H1 (cell line): ENCODE results near the gene P2RX7. TPM values are rescaled to one million over a fixed set of nuclear protein-coding genes. Genes with fewer than 3 reads are reported as not detected.

Experiments used
- CTCF ChIA-PET: fragments of 300-600 bp; sonication (Branson Sonifier 250); formaldehyde crosslinking; loops from one replicate; lab custom pipeline; 2021; ENCODE audit not compliant: partially characterized antibody; lab: Charles Lee
- POLR2A ChIA-PET: fragments of 300-600 bp; sonication (Branson Sonifier 250); formaldehyde crosslinking; loops from one replicate; lab custom pipeline; 2021; ENCODE audit warnings: inconsistent platforms; ENCODE audit not compliant: partially characterized antibody; lab: Charles Lee
- DNase-seq, 2 experiments: peaks; one replicate each; pipeline versions ENCODE4 v3.0.0 to v3.0.0-alpha.2; 2010 to 2022; ENCODE audit warnings: low spot score in 2 of 2, low read depth in 1 of 2, mixed read lengths in 1 of 2
- FAIRE-seq: peaks from 2 replicates; lab custom pipeline; 2011; peaks lifted over from hg19 to GRCh38; lab: Jason Lieb, UNC
- H2AFZ ChIP-seq: 2 replicates; pipeline ENCODE4 v1.8.1; 2012; ENCODE audit warnings: low read length, inconsistent platforms
- H2AK5ac ChIP-seq: 2 replicates; pipeline ENCODE4 v1.6.1; 2013; ENCODE audit warnings: low read depth, low read length
- H2BK120ac ChIP-seq: replicated peaks from 2 replicates; pipeline ENCODE3; 2013; ENCODE audit warnings: low read depth, low read length, inconsistent platforms
- H2BK12ac ChIP-seq: 2 replicates; pipeline ENCODE4 v1.6.1; 2013; ENCODE audit warnings: low read depth, low read length
- H2BK15ac ChIP-seq: 2 replicates; pipeline ENCODE4 v1.6.1; 2013; ENCODE audit warnings: low read length
- H2BK20ac ChIP-seq: 2 replicates; pipeline ENCODE4 v1.6.1; 2013; ENCODE audit warnings: low read length
- H2BK5ac ChIP-seq: 2 replicates; pipeline ENCODE4 v1.6.1; 2013; ENCODE audit warnings: low read depth, low read length
- H3K14ac ChIP-seq: 2 replicates; pipeline ENCODE4 v1.6.1; 2013; ENCODE audit warnings: inconsistent platforms; ENCODE audit not compliant: insufficient read length
- H3K18ac ChIP-seq: 2 replicates; pipeline ENCODE4 v1.6.1; 2013; ENCODE audit warnings: low read length; ENCODE audit errors: extremely low read depth
- H3K23ac ChIP-seq: 2 replicates; pipeline ENCODE4 v1.6.1; 2013; ENCODE audit warnings: inconsistent platforms; ENCODE audit not compliant: insufficient read length
- H3K23me2 ChIP-seq: 2 replicates; pipeline ENCODE4 v1.6.1; 2013; ENCODE audit warnings: low read depth, low read length
- H3K27ac ChIP-seq: 2 replicates; pipeline ENCODE4 v1.6.1; 2011; ENCODE audit warnings: low read depth, low read length, inconsistent platforms
- H3K27me3 ChIP-seq, 4 experiments: replicated peaks in 1 of 4; 1 replicate in 1 of 4; 2 replicates in 3 of 4; pipeline versions ENCODE4 v1.6.1 to v1.8.1; 2011 to 2013; ENCODE audit warnings: low read length in 3 of 4, mild to moderate bottlenecking in 3 of 4, inconsistent platforms in 2 of 4, mixed read lengths in 2 of 4, moderate library complexity in 1 of 4; ENCODE audit not compliant: control insufficient read depth in 3 of 4, insufficient read depth in 3 of 4; ENCODE audit errors: extremely low read depth in 1 of 4
- H3K36me3 ChIP-seq, 4 experiments: 2 replicates each; pipeline versions ENCODE4 v1.6.1 to v1.8.1; 2011 to 2013; ENCODE audit warnings: mild to moderate bottlenecking in 4 of 4, low read length in 3 of 4, moderate library complexity in 2 of 4, control low read depth in 1 of 4, inconsistent platforms in 1 of 4; ENCODE audit not compliant: insufficient read depth in 4 of 4, control insufficient read depth in 2 of 4
- H3K4ac ChIP-seq: replicated peaks from 2 replicates; pipeline ENCODE3; 2013; ENCODE audit warnings: low read length, low read depth, mixed read lengths, inconsistent platforms; ENCODE audit not compliant: insufficient read length
- H3K4me1 ChIP-seq, 4 experiments: replicated peaks in 1 of 4; 1 replicate in 1 of 4; 2 replicates in 3 of 4; pipeline versions ENCODE4 v1.6.1 to v1.8.1; 2011 to 2013; ENCODE audit warnings: low read length in 3 of 4, inconsistent platforms in 2 of 4, mixed read lengths in 1 of 4; ENCODE audit not compliant: insufficient read depth in 4 of 4, control insufficient read depth in 3 of 4
- H3K4me2 ChIP-seq, 2 experiments: 2 replicates each; pipeline versions ENCODE4 v1.6.1 to v1.8.1; 2011 to 2013; ENCODE audit warnings: low read depth in 2 of 2, low read length in 2 of 2, control low read depth in 1 of 2, inconsistent platforms in 1 of 2, mild to moderate bottlenecking in 1 of 2; ENCODE audit not compliant: insufficient read depth in 1 of 2
- H3K4me3 ChIP-seq, 4 experiments: fragments of 200-600, 300-600 bp in 1 of 4; sonication (generic), shearing (Covaris generic), sonication (Bioruptor Twin) in 1 of 4; 2 replicates each; pipeline versions ENCODE4 v1.5.1 to v1.8.1; 2011 to 2016; ENCODE audit warnings: low read length in 4 of 4, low read depth in 3 of 4, control low read depth in 2 of 4, inconsistent platforms in 2 of 4, mild to moderate bottlenecking in 2 of 4, mixed read lengths in 1 of 4, moderate library complexity in 1 of 4; ENCODE audit not compliant: insufficient read depth in 2 of 4; ENCODE audit errors: extremely low read depth in 1 of 4
- H3K56ac ChIP-seq: replicated peaks from 2 replicates; pipeline ENCODE3; 2013; ENCODE audit warnings: low read depth, mild to moderate bottlenecking, mixed read lengths, low read length, inconsistent platforms; ENCODE audit not compliant: insufficient read length
- H3K79me1 ChIP-seq: 2 replicates; pipeline ENCODE4 v1.6.1; 2013; ENCODE audit warnings: low read depth, low read length, control low read depth
- H3K79me2 ChIP-seq, 2 experiments: 2 replicates each; pipeline versions ENCODE4 v1.6.1 to v1.8.1; 2012 to 2013; ENCODE audit warnings: low read length in 2 of 2, mild to moderate bottlenecking in 2 of 2, inconsistent platforms in 1 of 2; ENCODE audit not compliant: insufficient read depth in 2 of 2, control insufficient read depth in 1 of 2
- H3K9ac ChIP-seq, 4 experiments: replicated peaks in 1 of 4; 1 replicate in 1 of 4; 2 replicates in 3 of 4; pipeline versions ENCODE4 v1.6.1 to v1.8.1; 2011 to 2013; ENCODE audit warnings: low read depth in 3 of 4, low read length in 3 of 4, control low read depth in 2 of 4, mild to moderate bottlenecking in 2 of 4, moderate library complexity in 2 of 4, inconsistent platforms in 1 of 4; ENCODE audit errors: extremely low read depth in 1 of 4
- H3K9me3 ChIP-seq, 2 experiments: 2 replicates each; pipeline versions ENCODE4 v1.6.1 to v1.8.1; 2012 to 2013; ENCODE audit warnings: mild to moderate bottlenecking in 2 of 2, moderate library complexity in 2 of 2, control low read depth in 1 of 2, inconsistent platforms in 1 of 2, low read depth in 1 of 2, low read length in 1 of 2, mixed read lengths in 1 of 2; ENCODE audit not compliant: insufficient read depth in 2 of 2
- H4K20me1 ChIP-seq, 2 experiments: replicated peaks in 1 of 2; 2 replicates each; pipeline versions ENCODE3 to v1.8.1; 2011 to 2013; ENCODE audit warnings: inconsistent platforms in 2 of 2, low read length in 2 of 2, mild to moderate bottlenecking in 1 of 2; ENCODE audit not compliant: insufficient read depth in 2 of 2, control insufficient read depth in 1 of 2
- H4K5ac ChIP-seq: 2 replicates; pipeline ENCODE4 v1.6.1; 2013; ENCODE audit warnings: low read length, low read depth, mixed read lengths, inconsistent platforms; ENCODE audit not compliant: insufficient read length
- H4K8ac ChIP-seq: 2 replicates; pipeline ENCODE4 v1.8.0; 2013; ENCODE audit warnings: mild to moderate bottlenecking, moderate library complexity, low read length, inconsistent platforms; ENCODE audit not compliant: insufficient read depth; ENCODE audit errors: extremely low read depth
- H4K91ac ChIP-seq: replicated peaks from 2 replicates; pipeline ENCODE3; 2013; ENCODE audit warnings: low read length, mixed read lengths, inconsistent platforms; ENCODE audit not compliant: insufficient read length
- CTCF ChIP-seq, 3 experiments: IDR thresholded peaks; 1 replicate in 2 of 3; 2 replicates in 1 of 3; pipeline versions ENCODE4 v1.5.1 to v1.6.1; 2011; ENCODE audit warnings: low read length in 3 of 3, mild to moderate bottlenecking in 3 of 3, inconsistent platforms in 2 of 3, low read depth in 1 of 3, moderate library complexity in 1 of 3; ENCODE audit not compliant: insufficient read depth in 1 of 3; ENCODE audit errors: control extremely low read depth in 1 of 3
- EP300 ChIP-seq, 2 experiments: IDR thresholded peaks; 1 replicate in 1 of 2; 2 replicates in 1 of 2; pipeline ENCODE4 v1.6.1; 2011 to 2012; ENCODE audit warnings: low read depth in 2 of 2, low read length in 2 of 2, mild to moderate bottlenecking in 2 of 2, borderline replicate concordance in 1 of 2, inconsistent platforms in 1 of 2, moderate library complexity in 1 of 2
- EZH2 ChIP-seq: fragments of 200-600 bp; sonication (generic); IDR thresholded peaks from 2 replicates; pipeline ENCODE4 v1.7.1; 2012; ENCODE audit warnings: low read depth, mild to moderate bottlenecking, moderate library complexity, low read length, inconsistent platforms; ENCODE audit not compliant: severe bottlenecking
- RFX5 ChIP-seq: IDR thresholded peaks from 2 replicates; pipeline ENCODE4 v1.6.1; 2011; ENCODE audit warnings: low read depth, low read length, improper control_type of control experiment, borderline replicate concordance
- WGBS, 2 experiments: shearing (Covaris generic) in 1 of 2; methylation state at CpG; one replicate each; pipeline versions ENCODE4 v1.1.6 to v1.1.7; 2013 to 2015; ENCODE audit warnings: low lambda C conversion rate in 2 of 2, mixed read lengths in 2 of 2, inconsistent platforms in 1 of 2, low coverage in 1 of 2, missing lambda C conversion rate in 1 of 2; ENCODE audit not compliant: insufficient replicate concordance in 2 of 2, insufficient coverage in 1 of 2, insufficient read length in 1 of 2; ENCODE audit errors: extremely low coverage in 1 of 2, missing lambda C conversion rate in 1 of 2; 5-methylcytosine and 5-hydroxymethylcytosine counted together
- polyA plus RNA-seq, 7 experiments: library from polyadenylated mRNA; depleted of rRNA in 3 of 7; stranded (reverse) in 5 of 7; unstranded in 2 of 7; fragments of >200 nt in 5 of 7; fragments of 200-250 nt in 2 of 7; gene quantifications; 1 replicate in 5 of 7; 2 replicates in 1 of 7; 4 replicates in 1 of 7; pipeline versions ENCODE4 v1.2.1 to v1.2.3, GENCODE V29; 2011 to 2013; ENCODE audit warnings: missing spikeins in 2 of 7, mixed read lengths in 2 of 7
- total RNA-seq: library from RNA; stranded (reverse); fragmentation: NEBNext Ultra II Directional; extraction: Animal tissue kit (Norgen Biotek cat#: 25700); gene quantifications from 2 replicates; pipeline ENCODE4 v1.2.1, GENCODE V29; 2021

Gene P2RX7
- total and polyA plus RNA-seq, 2 of the 8 experiments (the other 6 are each of a cell fraction or from before 2014, with no cell fraction given) = 0.38 to 0.56 TPM

- Histone ChIP-seq H3K56ac (no peak overlapping the region), H3K79me1 (no peaks in the 10 kb centered on the region), H3K23ac (no peak overlapping the region), H4K8ac (no peak overlapping the region), H2BK15ac (no peak overlapping the region), H2BK12ac (no peak overlapping the region), H3K27ac (no peak overlapping the region), H3K9ac (no peak overlapping the region), H2AFZ (no peak overlapping the region), H4K20me1 (no peaks in the 10 kb centered on the region), H3K79me2 (no peaks in the 10 kb centered on the region), H2BK20ac (no peak overlapping the region), H3K4me3 (no peak overlapping the region), H2BK120ac (no peak overlapping the region), H4K5ac (no peak overlapping the region), H3K23me2 (no peaks in the 10 kb centered on the region; the same call in 1 of the 2 replicates), H3K18ac (no peak overlapping the region), H3K36me3 (no peaks in the 10 kb centered on the region), H3K4me1 (no peaks in the 10 kb centered on the region), H3K4me2 (no peak overlapping the region), H2AK5ac (no peak overlapping the region), H3K14ac (no peak overlapping the region), H3K27me3 (no peaks in the 10 kb centered on the region), H4K91ac (no peak overlapping the region), H3K4ac (no peak overlapping the region), H3K9me3 (no peaks in the 10 kb centered on the region), H2BK5ac (no peak overlapping the region)
- POLR2A ChIA-PET = no interaction called here
- CTCF ChIA-PET = interaction anchor here (0.9 kb wide), 2 partner anchors 9 to 167 kb away, joined by 3 read pairs; partner anchors contain the start of gene P2RX7
- TF ChIP-seq EZH2 = no peak
- TF ChIP-seq CTCF (IDR thresholded peaks at IDR 0.05; ENCODE audit: control extremely low read depth in 1 of 3, insufficient read depth in 1 of 3, low read depth in 1 of 3, low read length in 3 of 3) = no peak
- TF ChIP-seq EP300 (IDR thresholded peaks at IDR 0.05; ENCODE audit: borderline replicate concordance in 1 of 2, low read depth in 2 of 2, low read length in 2 of 2) = no peak
- no peak for TF ChIP-seq RFX5
- no peak for FAIRE-seq
- WGBS, 2 experiments = 84% methylated on average over 2 of the region's 2 CpGs; no CpG with 5 or more reads in 1 of the 2 experiments
- no peak for DNase-seq
Observed at GRCh38 chr12:121123488-121123887, 9.2 kb upstream of the P2RX7 start.
